ENCODE data around the gene ADORA2A.

ADORA2A gene

DNA sequence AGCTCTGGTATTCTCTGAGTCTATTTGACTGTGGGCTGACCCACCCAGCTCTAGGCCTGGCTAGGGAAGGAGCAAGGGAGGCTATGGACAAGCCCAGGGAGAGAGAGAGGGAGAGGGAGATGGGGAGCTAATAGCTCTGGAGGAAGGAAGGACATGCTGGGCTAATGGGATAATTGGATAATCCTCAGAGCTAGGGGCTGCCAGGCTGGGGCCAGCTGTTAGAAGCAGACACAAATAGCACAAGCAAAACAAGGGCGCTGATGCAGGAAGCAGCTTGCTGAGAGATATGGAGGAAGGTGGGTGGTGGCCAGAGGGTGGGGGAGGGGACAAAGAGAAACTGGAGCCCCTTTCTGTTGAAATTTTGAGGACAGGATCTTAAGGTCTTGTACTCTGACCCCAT is 23.2 kb downstream of the ADORA2A start:
- Histone ChIP-seq H3K4me1 (ENCODE audit: control insufficient read depth, insufficient read depth, low read length) (peaks cover 21% of the 10 kb centered on the region), H3K27ac (ENCODE audit: insufficient read depth, low read depth, low read length, poor library complexity, severe bottlenecking) (no peak overlapping the region), H3K9me3 (ENCODE audit: control insufficient read depth, low read length) (no peaks in the 10 kb centered on the region), H3K27me3 (ENCODE audit: control insufficient read depth, insufficient read depth, low read length, poor library complexity, severe bottlenecking) (no peaks in the 10 kb centered on the region), H3K4me3 (ENCODE audit: insufficient read depth, low read depth, low read length) (no peak overlapping the region), H3K36me3 (ENCODE audit: control insufficient read depth, insufficient read depth, low read length) (no peaks in the 10 kb centered on the region)
- 49 to 59% methylated on average over 1 of the region's 1 CpG for WGBS, 2 experiments

DNA sequence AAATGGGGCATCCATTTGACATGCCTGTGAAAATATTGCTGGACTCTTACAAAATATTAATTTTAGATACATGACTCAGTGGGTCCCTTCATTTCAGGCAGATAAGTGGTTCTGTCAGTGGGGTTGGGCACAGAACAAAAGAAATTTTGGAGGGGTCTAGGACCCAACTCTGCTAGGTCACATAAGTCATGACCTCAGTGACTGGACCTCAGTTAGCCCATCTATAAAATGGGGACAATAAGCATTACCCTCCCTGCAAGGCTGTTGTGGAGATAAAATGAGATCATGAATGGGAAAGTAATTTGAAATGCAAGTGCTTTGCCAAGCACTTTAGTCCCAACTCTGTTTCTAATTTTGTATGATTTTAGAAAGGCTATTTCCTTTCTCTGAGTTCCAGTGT is 23.8 kb downstream of the ADORA2A start:
- Histone ChIP-seq H3K9me3 (ENCODE audit: control insufficient read depth, low read length) (no peaks in the 10 kb centered on the region), H3K27me3 (ENCODE audit: control insufficient read depth, insufficient read depth, low read length, poor library complexity, severe bottlenecking) (no peaks in the 10 kb centered on the region), H3K36me3 (ENCODE audit: control insufficient read depth, insufficient read depth, low read length) (no peaks in the 10 kb centered on the region), H3K4me1 (ENCODE audit: control insufficient read depth, insufficient read depth, low read length) (peaks cover 16% of the 10 kb centered on the region), H3K4me3 (ENCODE audit: insufficient read depth, low read depth, low read length) (no peak overlapping the region), H3K27ac (ENCODE audit: insufficient read depth, low read depth, low read length, poor library complexity, severe bottlenecking) (no peak overlapping the region)

DNA sequence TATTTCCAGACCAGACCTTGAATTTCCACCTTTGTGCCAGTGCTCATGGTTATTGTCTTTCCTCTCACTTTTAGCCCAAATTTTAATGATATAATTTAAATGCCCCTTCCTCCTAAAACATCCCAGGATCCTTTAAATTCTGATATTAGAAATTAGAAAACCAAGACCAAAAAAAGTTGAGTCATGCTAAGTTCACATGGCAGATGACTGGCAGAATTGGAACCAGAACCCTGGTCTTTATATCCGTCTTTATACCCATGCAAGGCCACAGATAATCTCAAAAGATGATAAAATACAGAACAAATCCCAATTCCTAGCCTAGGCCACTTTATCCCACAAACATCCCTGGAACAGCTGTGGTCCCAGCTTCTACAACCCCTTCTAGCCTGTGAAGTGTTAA is 26.5 kb downstream of the ADORA2A start:
- Histone ChIP-seq H3K27me3 (ENCODE audit: control insufficient read depth, insufficient read depth, low read length, poor library complexity, severe bottlenecking) (no peaks in the 10 kb centered on the region), H3K4me3 (ENCODE audit: insufficient read depth, low read depth, low read length) (no peak overlapping the region), H3K36me3 (ENCODE audit: control insufficient read depth, insufficient read depth, low read length) (no peaks in the 10 kb centered on the region), H3K9me3 (ENCODE audit: control insufficient read depth, low read length) (no peaks in the 10 kb centered on the region), H3K4me1 (ENCODE audit: control insufficient read depth, insufficient read depth, low read length) (peaks cover 12% of the 10 kb centered on the region), H3K27ac (ENCODE audit: insufficient read depth, low read depth, low read length, poor library complexity, severe bottlenecking) (no peak overlapping the region)
- WGBS, 2 experiments, result 87 to 97% methylated on average over 1 of the region's 1 CpG

DNA sequence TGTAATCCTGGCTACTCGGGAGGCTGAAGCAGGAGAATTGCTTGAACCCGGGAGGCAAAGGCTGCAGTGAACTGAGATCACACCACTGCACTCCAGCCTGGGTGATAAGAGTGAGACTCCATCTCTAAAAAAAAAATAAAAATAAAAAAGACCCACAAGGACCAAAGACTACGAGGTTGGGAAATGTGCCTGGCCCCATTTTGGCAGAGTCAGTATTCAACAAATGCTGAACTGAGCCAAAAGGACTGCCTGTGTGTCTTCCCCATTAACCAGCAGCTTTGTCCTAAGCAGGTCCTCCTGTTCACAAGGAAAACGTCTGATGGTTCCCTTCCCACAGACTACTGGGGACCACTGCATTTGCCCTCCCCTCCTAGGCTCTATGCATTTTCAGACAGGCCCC is 27.6 kb downstream of the ADORA2A start:
- no peak overlapping the region for H3K27ac ChIP-seq (ENCODE audit: insufficient read depth, low read depth, low read length, poor library complexity, severe bottlenecking)
- H3K4me3 ChIP-seq (ENCODE audit: insufficient read depth, low read depth, low read length), result no peak overlapping the region
- no peaks in the 10 kb centered on the region for H3K9me3 ChIP-seq (ENCODE audit: control insufficient read depth, low read length)
- peaks cover 9% of the 10 kb centered on the region for H3K4me1 ChIP-seq (ENCODE audit: control insufficient read depth, insufficient read depth, low read length)
- WGBS, 2 experiments, result 81 to 82% methylated on average over 4 of the region's 4 CpGs
- no peaks in the 10 kb centered on the region for H3K27me3 ChIP-seq (ENCODE audit: control insufficient read depth, insufficient read depth, low read length, poor library complexity, severe bottlenecking)
- no peaks in the 10 kb centered on the region for H3K36me3 ChIP-seq (ENCODE audit: control insufficient read depth, insufficient read depth, low read length)

DNA sequence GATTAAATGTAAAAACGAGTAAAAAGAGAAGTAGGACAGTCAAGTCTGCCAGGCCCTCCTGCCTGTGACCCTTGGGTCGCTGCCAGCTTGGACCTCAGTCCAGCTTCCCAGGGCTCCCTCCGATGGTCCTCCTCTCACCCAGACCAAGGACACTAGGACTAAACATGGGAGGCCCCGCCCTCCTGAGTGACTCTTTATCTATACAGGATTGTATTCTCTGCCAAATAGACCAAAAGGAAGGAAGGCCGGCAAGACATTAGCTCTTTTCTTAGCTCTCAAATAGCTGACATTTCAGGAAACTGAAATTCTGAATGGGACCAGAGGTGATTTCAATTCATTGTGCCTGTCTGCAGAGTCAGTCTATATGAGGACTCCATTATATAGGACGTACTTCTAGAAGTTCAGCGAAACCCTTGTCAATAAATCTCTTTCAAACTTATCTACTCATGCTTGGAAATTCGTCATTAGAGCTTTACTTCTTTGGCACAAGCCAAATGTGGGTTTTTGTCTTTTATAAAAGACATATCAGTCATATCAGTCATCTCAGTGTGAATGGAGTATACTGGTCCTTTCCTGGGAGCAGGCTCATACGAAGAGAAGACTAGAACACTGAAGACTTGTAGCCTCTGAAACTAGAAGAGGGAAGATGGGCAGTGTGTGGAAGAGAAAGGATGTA is 28.5 kb downstream of the ADORA2A start:
- H3K27ac ChIP-seq (ENCODE audit: insufficient read depth, low read depth, low read length, poor library complexity, severe bottlenecking), result no peak overlapping the region
- H3K4me1 ChIP-seq (ENCODE audit: control insufficient read depth, insufficient read depth, low read length), result peaks cover 6% of the 10 kb centered on the region
- no peaks in the 10 kb centered on the region for H3K27me3 ChIP-seq (ENCODE audit: control insufficient read depth, insufficient read depth, low read length, poor library complexity, severe bottlenecking)
- H3K9me3 ChIP-seq (ENCODE audit: control insufficient read depth, low read length), result no peaks in the 10 kb centered on the region
- H3K36me3 ChIP-seq (ENCODE audit: control insufficient read depth, insufficient read depth, low read length), result no peaks in the 10 kb centered on the region
- H3K4me3 ChIP-seq (ENCODE audit: insufficient read depth, low read depth, low read length), result no peak overlapping the region
- 88 to 91% methylated on average over 9 of the region's 9 CpGs for WGBS, 2 experiments

DNA sequence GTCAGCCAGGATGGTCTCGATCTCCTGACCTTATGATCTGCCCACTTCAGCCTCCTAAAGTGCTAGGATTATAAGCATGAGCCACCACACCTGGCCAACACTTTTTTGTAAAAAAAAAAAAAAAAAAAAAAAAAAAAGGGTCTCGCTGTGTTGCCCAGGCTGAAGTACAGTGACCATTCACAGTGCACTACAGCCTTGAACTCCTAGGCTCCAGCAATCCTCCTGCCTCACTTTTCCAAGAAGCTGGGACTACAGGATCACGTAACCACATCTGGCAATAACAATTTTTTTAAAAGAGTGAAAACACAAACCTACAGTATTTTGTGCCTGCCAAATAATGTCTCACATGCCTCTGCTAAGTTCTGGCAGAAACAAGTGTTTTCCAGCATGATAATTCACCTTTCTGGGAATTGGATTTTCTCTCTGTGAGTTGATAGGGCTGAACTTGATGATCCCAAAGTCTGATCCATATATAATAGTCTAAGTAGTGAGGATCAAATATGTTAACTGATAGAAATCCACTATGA is 30.6 kb downstream of the ADORA2A start:
- Histone ChIP-seq H3K36me3 (ENCODE audit: control insufficient read depth, insufficient read depth, low read length) (no peaks in the 10 kb centered on the region), H3K27ac (ENCODE audit: insufficient read depth, low read depth, low read length, poor library complexity, severe bottlenecking) (no peak overlapping the region), H3K9me3 (ENCODE audit: control insufficient read depth, low read length) (no peaks in the 10 kb centered on the region), H3K4me3 (ENCODE audit: insufficient read depth, low read depth, low read length) (no peak overlapping the region), H3K27me3 (ENCODE audit: control insufficient read depth, insufficient read depth, low read length, poor library complexity, severe bottlenecking) (no peaks in the 10 kb centered on the region), H3K4me1 (ENCODE audit: control insufficient read depth, insufficient read depth, low read length) (peaks cover 6% of the 10 kb centered on the region)
- WGBS, 2 experiments, result 92 to 94% methylated on average over 3 of the region's 3 CpGs

DNA sequence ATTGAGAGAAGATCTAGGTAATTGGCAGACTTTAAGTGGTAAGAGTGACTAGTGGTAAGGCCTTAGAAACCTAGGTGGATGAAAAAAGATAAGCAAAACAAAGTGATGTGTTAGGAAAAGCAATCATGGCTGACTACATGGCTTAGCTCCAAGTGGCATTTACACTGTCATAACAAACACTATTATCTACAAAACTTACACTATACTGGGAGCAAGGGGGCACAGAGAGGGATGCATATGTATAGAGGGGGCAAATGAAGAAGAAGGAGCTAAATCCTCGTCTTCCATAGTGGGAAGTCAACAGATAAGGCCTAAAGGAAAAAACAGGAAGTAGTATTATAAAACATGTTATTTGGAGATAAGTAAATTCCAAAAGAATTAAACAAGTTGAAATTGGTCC is 32.5 kb downstream of the ADORA2A start:
- Histone ChIP-seq H3K9me3 (ENCODE audit: control insufficient read depth, low read length) (no peaks in the 10 kb centered on the region), H3K36me3 (ENCODE audit: control insufficient read depth, insufficient read depth, low read length) (no peaks in the 10 kb centered on the region), H3K27me3 (ENCODE audit: control insufficient read depth, insufficient read depth, low read length, poor library complexity, severe bottlenecking) (no peaks in the 10 kb centered on the region), H3K27ac (ENCODE audit: insufficient read depth, low read depth, low read length, poor library complexity, severe bottlenecking) (no peak overlapping the region), H3K4me1 (ENCODE audit: control insufficient read depth, insufficient read depth, low read length) (peaks cover 6% of the 10 kb centered on the region), H3K4me3 (ENCODE audit: insufficient read depth, low read depth, low read length) (no peak overlapping the region)
- 94% methylated on average over 1 of the region's 1 CpG for WGBS, 2 experiments

DNA sequence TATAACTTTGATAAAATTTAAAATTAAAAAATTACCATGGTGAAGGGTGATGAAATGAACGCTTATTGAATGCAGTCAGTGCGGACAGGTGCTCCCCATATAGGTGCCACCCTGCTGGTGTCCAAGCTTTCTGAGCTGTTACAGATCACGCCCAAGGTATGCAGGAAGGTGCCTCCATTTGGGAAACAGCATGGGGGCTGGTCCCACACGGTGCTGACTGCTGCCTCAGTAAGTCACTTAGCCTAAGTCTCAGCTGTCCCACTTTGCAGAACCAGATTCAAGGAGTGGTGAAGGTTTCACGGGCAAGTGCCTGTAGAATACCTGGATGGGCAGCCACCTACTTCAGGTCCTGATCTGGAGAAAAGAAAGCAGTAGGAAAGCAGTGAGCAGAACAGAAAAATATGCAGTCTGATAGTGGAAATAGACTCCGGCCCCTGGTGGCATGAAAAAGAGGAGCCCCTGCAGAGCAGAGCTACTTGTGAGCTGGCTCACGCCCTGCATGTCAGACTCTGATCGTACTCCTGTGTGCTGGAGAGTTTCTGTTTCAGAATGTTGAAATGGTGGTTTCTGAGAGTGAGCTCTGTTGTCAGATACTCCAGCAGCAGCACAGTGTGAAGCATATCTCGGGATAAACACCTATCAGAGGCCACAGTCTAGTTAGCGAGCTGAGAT is 33.2 kb downstream of the ADORA2A start:
- Histone ChIP-seq H3K27ac (ENCODE audit: insufficient read depth, low read depth, low read length, poor library complexity, severe bottlenecking) (no peak overlapping the region), H3K27me3 (ENCODE audit: control insufficient read depth, insufficient read depth, low read length, poor library complexity, severe bottlenecking) (no peaks in the 10 kb centered on the region), H3K4me1 (ENCODE audit: control insufficient read depth, insufficient read depth, low read length) (peaks cover 6% of the 10 kb centered on the region), H3K4me3 (ENCODE audit: insufficient read depth, low read depth, low read length) (no peak overlapping the region), H3K36me3 (ENCODE audit: control insufficient read depth, insufficient read depth, low read length) (no peaks in the 10 kb centered on the region), H3K9me3 (ENCODE audit: control insufficient read depth, low read length) (no peaks in the 10 kb centered on the region)
- WGBS, 2 experiments, result 67 to 74% methylated on average over 10 of the region's 10 CpGs

DNA sequence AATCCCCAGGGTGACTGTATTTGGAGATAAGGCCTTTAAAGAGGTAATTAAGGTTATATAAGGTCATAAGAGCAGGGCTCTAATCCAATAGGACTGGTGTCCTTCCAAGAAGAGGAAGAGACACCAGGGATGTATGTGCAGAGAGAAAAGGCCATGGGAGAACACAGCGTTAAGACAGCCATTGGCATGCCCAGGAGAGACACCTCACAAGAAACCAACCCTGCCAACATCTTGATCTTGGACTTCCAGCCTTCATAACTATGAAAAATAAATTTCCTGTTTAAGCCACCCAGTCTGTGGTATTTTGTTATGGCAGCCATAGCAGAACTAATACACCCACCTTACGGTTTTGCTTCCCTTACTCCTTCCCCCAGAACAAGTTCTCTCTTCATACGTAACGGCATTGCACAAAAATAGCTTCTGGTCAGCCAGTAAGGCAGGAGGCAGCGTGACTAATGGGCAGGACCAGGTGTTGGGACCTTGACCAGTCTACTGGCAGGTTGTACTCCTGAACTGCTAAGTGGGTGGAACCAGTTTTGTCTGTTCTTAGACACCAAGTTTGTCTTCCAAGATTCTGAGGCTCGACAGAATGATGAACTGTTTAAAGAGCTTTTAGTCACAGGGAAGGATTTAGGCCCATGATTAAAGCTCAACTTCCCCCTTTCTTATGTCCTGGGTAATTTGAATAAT is 35.8 kb downstream of the ADORA2A start:
- no peak overlapping the region for H3K4me3 ChIP-seq (ENCODE audit: insufficient read depth, low read depth, low read length)
- WGBS, 2 experiments, result 90 to 97% methylated on average over 6 of the region's 6 CpGs

DNA sequence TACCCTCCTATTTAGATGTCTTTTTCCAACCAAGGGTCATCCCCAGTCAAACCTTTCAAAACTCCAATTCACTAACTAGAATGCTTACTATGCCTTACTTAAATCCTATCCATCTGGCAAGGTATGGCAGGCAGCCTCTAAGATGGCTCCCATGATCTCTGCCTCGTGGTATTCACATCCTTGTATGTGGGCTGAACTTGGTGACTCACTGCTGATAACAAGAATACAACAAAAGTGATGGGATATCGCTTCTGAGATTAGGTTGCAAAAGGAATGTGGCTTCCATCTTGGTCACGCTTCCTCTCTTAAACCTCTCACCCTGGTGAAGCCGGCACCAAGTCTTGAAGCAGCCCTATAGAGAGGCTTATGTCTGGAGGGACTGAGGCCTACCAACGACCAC is 38.2 kb downstream of the ADORA2A start:
- no peak overlapping the region for H3K4me3 ChIP-seq (ENCODE audit: insufficient read depth, low read depth, low read length)
- H3K27ac ChIP-seq (ENCODE audit: insufficient read depth, low read depth, low read length, poor library complexity, severe bottlenecking), result no peak overlapping the region
- H3K27me3 ChIP-seq (ENCODE audit: control insufficient read depth, insufficient read depth, low read length, poor library complexity, severe bottlenecking), result no peaks in the 10 kb centered on the region
- H3K4me1 ChIP-seq (ENCODE audit: control insufficient read depth, insufficient read depth, low read length), result peaks cover 14% of the 10 kb centered on the region
- 88 to 90% methylated on average over 5 of the region's 5 CpGs for WGBS, 2 experiments
- H3K9me3 ChIP-seq (ENCODE audit: control insufficient read depth, low read length), result no peaks in the 10 kb centered on the region
- H3K36me3 ChIP-seq (ENCODE audit: control insufficient read depth, insufficient read depth, low read length), result no peaks in the 10 kb centered on the region

More for the DNA sequence above, 35.8 kb downstream of the ADORA2A start:
- no peak overlapping the region for H3K27ac ChIP-seq (ENCODE audit: insufficient read depth, low read depth, low read length, poor library complexity, severe bottlenecking)
- H3K4me1 ChIP-seq (ENCODE audit: control insufficient read depth, insufficient read depth, low read length), result peaks cover 16% of the 10 kb centered on the region
- H3K36me3 ChIP-seq (ENCODE audit: control insufficient read depth, insufficient read depth, low read length), result no peaks in the 10 kb centered on the region
- no peaks in the 10 kb centered on the region for H3K27me3 ChIP-seq (ENCODE audit: control insufficient read depth, insufficient read depth, low read length, poor library complexity, severe bottlenecking)
- H3K9me3 ChIP-seq (ENCODE audit: control insufficient read depth, low read length), result no peaks in the 10 kb centered on the region

All from ectodermal cell (in vitro differentiated cells).